ENCODE measurements around the gene DISC1. TPM values are rescaled to one million over a fixed set of nuclear protein-coding genes. Genes with fewer than 3 reads are reported as not detected.

DISC1 gene
- total and polyA plus RNA-seq, 7 donors, result 1.2 to 14.1 (median 5.8) TPM

- 93 to 96% methylated on average over 8 of the region's 8 CpGs for WGBS, 2 donors
Observed at GRCh38 chr1:232045139-232045994, 418.8 kb downstream of the DISC1 start.

GRCh38 chr1:232046451-232047306 lies 420.1 kb downstream of the DISC1 start:
- no peak for DNase-seq
- Histone ChIP-seq H3K9me3 (no peaks in the 10 kb centered on the region), H3K4me1 (no peaks in the 10 kb centered on the region), H3K36me3 (no peaks in the 10 kb centered on the region), H3K27ac (no peak overlapping the region), H3K4me3 (no peak overlapping the region), H3K27me3 (no peaks in the 10 kb centered on the region)
- WGBS, 2 donors, result 86 to 90% methylated on average over 3 of the region's 3 CpGs
- intact Hi-C loops (cut with DNase I), result no loop called here
- no peak for TF ChIP-seq POLR2AphosphoS5 (IDR thresholded peaks at IDR 0.05)
- no peak for TF ChIP-seq CTCF (IDR thresholded peaks at IDR 0.05)
- no peak for TF ChIP-seq EP300 (IDR thresholded peaks at IDR 0.05)
- no peak for TF ChIP-seq POLR2A (IDR thresholded peaks at IDR 0.05)

More at GRCh38 chr1:232045139-232045994, 418.8 kb downstream of the DISC1 start:
- Histone ChIP-seq H3K27ac (no peak overlapping the region), H3K27me3 (no peaks in the 10 kb centered on the region), H3K36me3 (no peaks in the 10 kb centered on the region), H3K4me3 (no peak overlapping the region), H3K4me1 (no peaks in the 10 kb centered on the region), H3K9me3 (no peaks in the 10 kb centered on the region)
- DNase-seq, result no peak
- TF ChIP-seq CTCF (IDR thresholded peaks at IDR 0.05) (no peak), POLR2AphosphoS5 (IDR thresholded peaks at IDR 0.05) (no peak), EP300 (IDR thresholded peaks at IDR 0.05) (no peak), POLR2A (IDR thresholded peaks at IDR 0.05) (no peak)
- intact Hi-C loops (cut with DNase I), result no loop called here

GRCh38 chr1:232047473-232047872 lies 420.9 kb downstream of the DISC1 start:
- TF ChIP-seq POLR2AphosphoS5 (IDR thresholded peaks at IDR 0.05) (no peak), CTCF (IDR thresholded peaks at IDR 0.05) (no peak), EP300 (IDR thresholded peaks at IDR 0.05) (no peak), POLR2A (IDR thresholded peaks at IDR 0.05) (no peak)
- no peak overlapping the region for H3K27ac ChIP-seq
- H3K36me3 ChIP-seq, result no peaks in the 10 kb centered on the region
- intact Hi-C loops (cut with DNase I), result no loop called here
- H3K4me1 ChIP-seq, result no peaks in the 10 kb centered on the region
- no peak for DNase-seq
- H3K9me3 ChIP-seq, result no peaks in the 10 kb centered on the region
- 85 to 93% methylated on average over 2 of the region's 2 CpGs for WGBS, 2 donors
- H3K4me3 ChIP-seq, result no peak overlapping the region
- no peaks in the 10 kb centered on the region for H3K27me3 ChIP-seq

- H3K4me3 ChIP-seq, result no peak overlapping the region
- H3K27me3 ChIP-seq, result no peaks in the 10 kb centered on the region
- no peaks in the 10 kb centered on the region for H3K4me1 ChIP-seq
- no peak for DNase-seq
- intact Hi-C loops (cut with DNase I), result no loop called here
- no peaks in the 10 kb centered on the region for H3K9me3 ChIP-seq
- 92 to 96% methylated on average over 7 of the region's 7 CpGs for WGBS, 2 donors
- H3K27ac ChIP-seq, result no peak overlapping the region
- H3K36me3 ChIP-seq, result no peaks in the 10 kb centered on the region
- TF ChIP-seq EP300 (IDR thresholded peaks at IDR 0.05) (no peak), CTCF (IDR thresholded peaks at IDR 0.05) (no peak), POLR2A (IDR thresholded peaks at IDR 0.05) (no peak), POLR2AphosphoS5 (IDR thresholded peaks at IDR 0.05) (no peak)
Observed at GRCh38 chr1:232048481-232048880, 421.9 kb downstream of the DISC1 start.
